HFF-Myc (cell line): ENCODE results near the gene ADAMTS7.
A peak's percentile ranks its signal among the peaks of the same experiment; 100 is the strongest.
"Not testable (repeated sequence)": the region's sequence is repeated elsewhere in the genome, so short reads cannot be mapped to it uniquely, and the experiment has no call there.

ENCODE experiments used
- DNase-seq: peaks from one replicate; pipeline ENCODE4 v3.0.0-alpha.2; 2011; ENCODE audit warnings: low read depth; ENCODE audit errors: extremely low read depth
- H3K4me3 ChIP-seq: replicated peaks from 2 replicates; pipeline ENCODE4 v1.5.1; 2011; ENCODE audit warnings: low read depth, mild to moderate bottlenecking, control low read depth, low read length
- TF ChIP-seq, protein P1 (sequence below): IDR thresholded peaks from 2 replicates; pipeline ENCODE4 v1.5.1; 2012; ENCODE audit warnings: mild to moderate bottlenecking, low read depth, low read length, control low read depth; ENCODE audit errors: missing control alignments

ADAMTS7 gene

DNA sequence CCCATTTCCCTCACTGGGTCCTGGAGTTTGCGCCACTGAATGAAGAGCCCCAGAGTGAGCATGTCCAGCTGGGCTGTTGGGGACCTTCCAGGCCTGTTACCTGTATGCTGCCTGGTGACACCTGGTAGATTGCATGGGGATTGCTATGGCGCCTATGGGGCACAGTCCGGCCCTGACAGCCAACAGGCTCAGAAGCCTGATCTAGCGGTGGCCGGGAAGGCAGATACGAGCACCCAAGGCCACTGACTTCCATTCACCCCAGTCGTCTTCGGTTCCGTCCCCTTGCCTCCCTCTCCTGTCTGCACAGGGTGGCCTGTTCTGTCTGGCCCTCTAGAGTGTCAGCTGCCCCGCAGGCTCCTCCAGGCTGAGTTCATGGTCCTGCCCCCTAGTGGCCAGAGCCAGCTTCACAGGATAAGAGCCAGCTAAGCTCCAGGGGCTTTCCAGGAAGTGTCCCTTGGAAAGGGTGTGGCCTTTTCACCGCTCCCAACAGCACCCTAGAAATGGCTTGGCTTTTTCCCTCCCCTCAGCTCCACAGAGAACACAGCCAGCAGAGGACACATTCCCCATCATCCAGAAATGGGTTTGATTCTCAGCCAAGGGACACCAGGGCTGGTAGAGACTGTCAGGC, 73.2 kb downstream of the ADAMTS7 start:
- not testable (repeated sequence) for DNase-seq
- TF ChIP-seq, protein P1, sequence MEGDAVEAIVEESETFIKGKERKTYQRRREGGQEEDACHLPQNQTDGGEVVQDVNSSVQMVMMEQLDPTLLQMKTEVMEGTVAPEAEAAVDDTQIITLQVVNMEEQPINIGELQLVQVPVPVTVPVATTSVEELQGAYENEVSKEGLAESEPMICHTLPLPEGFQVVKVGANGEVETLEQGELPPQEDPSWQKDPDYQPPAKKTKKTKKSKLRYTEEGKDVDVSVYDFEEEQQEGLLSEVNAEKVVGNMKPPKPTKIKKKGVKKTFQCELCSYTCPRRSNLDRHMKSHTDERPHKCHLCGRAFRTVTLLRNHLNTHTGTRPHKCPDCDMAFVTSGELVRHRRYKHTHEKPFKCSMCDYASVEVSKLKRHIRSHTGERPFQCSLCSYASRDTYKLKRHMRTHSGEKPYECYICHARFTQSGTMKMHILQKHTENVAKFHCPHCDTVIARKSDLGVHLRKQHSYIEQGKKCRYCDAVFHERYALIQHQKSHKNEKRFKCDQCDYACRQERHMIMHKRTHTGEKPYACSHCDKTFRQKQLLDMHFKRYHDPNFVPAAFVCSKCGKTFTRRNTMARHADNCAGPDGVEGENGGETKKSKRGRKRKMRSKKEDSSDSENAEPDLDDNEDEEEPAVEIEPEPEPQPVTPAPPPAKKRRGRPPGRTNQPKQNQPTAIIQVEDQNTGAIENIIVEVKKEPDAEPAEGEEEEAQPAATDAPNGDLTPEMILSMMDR: peak; percentile 63

DNA sequence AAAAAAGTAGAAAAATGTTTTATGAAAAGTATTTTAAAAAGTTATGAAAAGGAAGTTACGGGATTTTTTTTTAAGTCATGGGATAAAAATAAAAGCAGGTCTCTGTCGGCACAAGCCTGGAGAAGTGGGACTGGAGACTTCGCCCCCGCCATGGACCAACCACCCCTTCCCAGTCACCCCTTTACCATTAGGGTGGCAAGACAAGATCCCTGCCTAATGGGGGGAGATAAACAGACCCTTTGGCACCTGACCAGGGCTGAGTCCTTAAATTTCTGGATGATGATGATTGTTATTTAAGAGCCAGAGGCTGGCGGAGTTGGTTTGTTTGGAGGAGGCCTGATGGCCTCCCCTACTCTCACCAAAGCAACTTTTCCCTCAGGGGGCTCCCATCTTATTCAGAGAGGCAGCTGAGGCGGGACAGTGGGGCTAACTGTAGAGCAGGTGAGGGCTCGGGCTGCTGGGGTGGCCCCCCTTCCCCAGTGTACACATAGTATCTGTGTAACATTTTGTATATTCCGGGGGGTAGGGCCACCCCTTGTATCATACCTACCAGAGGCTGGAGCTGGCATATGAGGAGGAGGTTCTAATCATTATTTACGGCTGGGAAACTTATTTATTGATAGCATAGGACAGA, 74.0 kb downstream of the ADAMTS7 start:
- TF ChIP-seq, protein P1: no peak
- DNase-seq: no peak
- H3K4me3 ChIP-seq: no peak overlapping the region

More for the DNA sequence above, 73.2 kb downstream of the ADAMTS7 start:
- not testable (repeated sequence) for H3K4me3 ChIP-seq

DNA sequence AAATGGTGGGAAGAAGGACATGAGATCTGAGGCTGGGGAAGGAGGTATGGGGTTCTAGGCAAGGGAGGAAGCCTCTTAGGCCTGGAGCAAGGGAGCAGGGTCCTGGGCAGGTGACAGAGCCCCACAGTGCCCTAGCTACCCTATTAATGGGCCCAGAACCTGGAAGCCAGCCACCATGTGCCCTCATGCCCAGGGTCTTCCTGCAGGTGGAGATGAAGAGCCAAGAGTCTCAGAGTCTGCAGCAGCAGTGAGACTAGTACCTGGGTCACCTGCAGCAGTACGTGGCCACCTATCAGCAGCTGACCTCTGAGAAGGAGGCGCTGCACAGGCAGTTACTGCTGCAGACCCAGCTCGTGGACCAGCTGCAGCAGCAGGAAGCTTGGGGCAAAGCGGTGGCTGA, 75.0 kb downstream of the ADAMTS7 start:
- H3K4me3 ChIP-seq, DNase-seq: not testable (repeated sequence)

DNA sequence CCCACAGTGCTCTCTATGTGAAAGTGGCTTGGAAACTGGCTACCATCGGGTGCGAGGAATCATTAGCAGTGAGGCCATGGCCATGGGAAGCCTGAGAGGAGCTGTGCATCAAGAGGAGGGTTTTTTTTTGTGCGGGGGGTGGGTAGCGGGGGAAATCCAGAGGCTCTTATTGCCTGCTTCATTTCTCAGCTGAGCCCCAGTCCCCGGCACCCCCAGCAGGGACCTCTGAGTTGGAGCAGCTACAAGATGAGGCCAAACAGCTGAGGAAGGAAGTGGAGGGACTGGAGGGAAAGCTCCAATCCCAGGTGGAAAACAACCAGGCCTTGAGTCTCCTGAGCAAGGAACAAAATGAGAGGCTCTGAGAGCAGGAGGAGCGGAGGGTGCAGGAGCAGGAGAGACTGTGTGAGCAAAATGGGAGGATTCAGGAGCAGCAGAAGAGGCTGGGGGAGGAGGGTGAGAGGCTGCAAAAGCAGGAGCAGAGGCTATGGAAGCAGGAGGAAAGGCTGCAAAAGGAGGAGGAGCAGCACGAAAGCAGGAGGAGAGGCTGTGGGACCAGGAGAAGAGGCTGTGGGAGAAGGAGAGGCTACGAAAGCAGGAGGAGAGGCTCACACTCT, 76.7 kb downstream of the ADAMTS7 start:
- no peak for DNase-seq
- TF ChIP-seq, protein P1: no peak
- H3K4me3 ChIP-seq: no peak overlapping the region

GRCh38 chr15:78732634-78733033, 78.6 kb downstream of the ADAMTS7 start:
- TF ChIP-seq, protein P1: no peak
- no peak overlapping the region for H3K4me3 ChIP-seq
- DNase-seq: no peak

DNA sequence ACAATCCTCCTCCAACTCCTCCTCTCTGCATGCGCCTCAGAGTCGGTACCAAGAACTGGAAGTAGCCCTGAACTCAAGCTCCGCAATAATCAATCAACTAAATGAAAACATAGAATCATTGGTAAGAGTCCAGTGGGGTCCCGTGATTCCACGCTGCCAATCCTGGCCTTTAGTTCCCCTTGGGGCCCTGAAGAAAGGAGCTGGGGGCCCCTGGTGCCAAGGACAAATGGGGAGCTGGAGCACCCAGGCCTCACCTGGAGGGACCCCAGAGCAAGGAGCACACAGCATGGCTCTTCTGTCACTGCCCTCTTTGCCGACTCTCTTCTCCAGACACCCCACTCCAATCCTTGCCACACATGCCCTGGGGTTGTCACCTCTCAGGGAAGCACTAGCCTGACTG, 80.3 kb downstream of the ADAMTS7 start:
- H3K4me3 ChIP-seq: no peak overlapping the region
- TF ChIP-seq, protein P1: no peak
- DNase-seq: no peak

- not testable (repeated sequence) for H3K4me3 ChIP-seq, DNase-seq
Observed at GRCh38 chr15:78728427-78728826, 82.8 kb downstream of the ADAMTS7 start.

DNA sequence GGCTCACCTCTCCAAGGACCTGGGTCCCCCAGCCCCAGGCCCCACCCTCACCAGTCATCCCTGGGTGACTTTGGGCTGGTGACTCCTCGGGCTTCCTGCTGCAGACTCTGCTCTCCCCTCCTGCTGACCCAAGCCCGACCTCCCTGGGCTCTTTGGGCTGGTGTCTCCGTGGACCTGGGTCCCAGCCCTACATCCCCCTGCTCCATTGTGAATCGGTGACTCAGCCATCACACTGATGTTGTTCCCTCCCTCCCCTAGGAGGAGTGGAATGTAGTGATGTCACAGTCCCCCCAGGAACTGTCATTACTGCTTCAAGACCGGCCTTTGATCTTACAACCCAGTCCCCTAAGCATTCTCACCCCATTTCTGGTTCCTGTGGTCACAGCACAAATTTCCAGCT, 83.7 kb downstream of the ADAMTS7 start:
- TF ChIP-seq, protein P1: no peak
- no peak for DNase-seq
- no peak overlapping the region for H3K4me3 ChIP-seq
